GM13976 (cell line): ENCODE results near the gene MAP3K14.

Experiments used
- DNase-seq: peaks from one replicate; pipeline ENCODE4 v3.0.0; 2012; ENCODE audit warnings: low spot score
- in situ Hi-C: fragments of 300-500 bp; cut with MboI; formaldehyde crosslinking; loops from one replicate; pipeline ENCODE4 v1.12.0; 2022; ENCODE audit warnings: low sequenced_read_pairs, mixed read lengths, inconsistent platforms; ENCODE audit not compliant: unreplicated experiment
- TF ChIP-seq, protein P1 (sequence below): IDR thresholded peaks from 2 replicates; pipeline ENCODE4 v1.5.1; 2012; ENCODE audit warnings: borderline replicate concordance, mild to moderate bottlenecking; ENCODE audit not compliant: insufficient read depth; ENCODE audit errors: extremely low read depth, missing control alignments, control extremely low read depth

MAP3K14 gene

DNA sequence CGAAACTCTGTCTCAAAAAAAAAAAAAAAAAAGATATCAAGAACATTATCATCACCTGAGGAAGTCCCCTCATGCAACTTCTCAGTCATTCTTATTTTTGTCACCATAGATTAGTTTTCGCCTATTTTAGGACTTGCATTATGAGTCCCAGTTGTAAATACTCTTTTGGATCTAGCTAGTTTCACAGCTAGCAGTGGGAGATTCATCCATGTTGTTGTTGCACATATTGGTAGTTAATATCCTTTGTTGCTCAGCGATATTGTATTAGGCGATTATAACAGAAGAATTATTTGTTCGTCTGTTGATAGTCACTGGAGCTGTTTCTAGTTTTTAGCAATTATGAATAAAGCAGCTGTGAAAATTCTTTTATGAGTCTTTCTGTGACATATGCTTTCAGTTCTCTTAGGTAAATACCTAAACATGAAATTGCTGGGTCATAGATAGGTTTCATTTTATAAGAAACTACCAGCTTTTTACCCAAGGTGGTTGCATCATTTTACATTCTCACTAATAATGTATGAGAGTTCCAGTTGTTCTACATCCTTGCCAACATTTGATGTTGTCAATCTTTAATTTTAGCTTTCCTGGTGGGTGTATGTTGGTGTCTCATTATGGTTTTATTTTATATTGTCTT is 40.7 kb upstream of the MAP3K14 start:
- in situ Hi-C loops = no loop called here
- TF ChIP-seq, protein P1, sequence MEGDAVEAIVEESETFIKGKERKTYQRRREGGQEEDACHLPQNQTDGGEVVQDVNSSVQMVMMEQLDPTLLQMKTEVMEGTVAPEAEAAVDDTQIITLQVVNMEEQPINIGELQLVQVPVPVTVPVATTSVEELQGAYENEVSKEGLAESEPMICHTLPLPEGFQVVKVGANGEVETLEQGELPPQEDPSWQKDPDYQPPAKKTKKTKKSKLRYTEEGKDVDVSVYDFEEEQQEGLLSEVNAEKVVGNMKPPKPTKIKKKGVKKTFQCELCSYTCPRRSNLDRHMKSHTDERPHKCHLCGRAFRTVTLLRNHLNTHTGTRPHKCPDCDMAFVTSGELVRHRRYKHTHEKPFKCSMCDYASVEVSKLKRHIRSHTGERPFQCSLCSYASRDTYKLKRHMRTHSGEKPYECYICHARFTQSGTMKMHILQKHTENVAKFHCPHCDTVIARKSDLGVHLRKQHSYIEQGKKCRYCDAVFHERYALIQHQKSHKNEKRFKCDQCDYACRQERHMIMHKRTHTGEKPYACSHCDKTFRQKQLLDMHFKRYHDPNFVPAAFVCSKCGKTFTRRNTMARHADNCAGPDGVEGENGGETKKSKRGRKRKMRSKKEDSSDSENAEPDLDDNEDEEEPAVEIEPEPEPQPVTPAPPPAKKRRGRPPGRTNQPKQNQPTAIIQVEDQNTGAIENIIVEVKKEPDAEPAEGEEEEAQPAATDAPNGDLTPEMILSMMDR = no peak
- DNase-seq = no peak

GRCh38 chr17:45355087-45355486 is 38.3 kb upstream of the MAP3K14 start:
- TF ChIP-seq, protein P1 = no peak
- DNase-seq = no peak
- in situ Hi-C loops = no loop called here

GRCh38 chr17:45353043-45353442 is 36.2 kb upstream of the MAP3K14 start:
- TF ChIP-seq, protein P1 = no peak
- in situ Hi-C loops = no loop called here
- DNase-seq = peak; percentile 66

- in situ Hi-C loops = no loop called here
- DNase-seq = no peak
- TF ChIP-seq, protein P1 = no peak
These were observed 35.0 kb upstream of the MAP3K14 start for GRCh38 chr17:45351831-45352230.

DNA sequence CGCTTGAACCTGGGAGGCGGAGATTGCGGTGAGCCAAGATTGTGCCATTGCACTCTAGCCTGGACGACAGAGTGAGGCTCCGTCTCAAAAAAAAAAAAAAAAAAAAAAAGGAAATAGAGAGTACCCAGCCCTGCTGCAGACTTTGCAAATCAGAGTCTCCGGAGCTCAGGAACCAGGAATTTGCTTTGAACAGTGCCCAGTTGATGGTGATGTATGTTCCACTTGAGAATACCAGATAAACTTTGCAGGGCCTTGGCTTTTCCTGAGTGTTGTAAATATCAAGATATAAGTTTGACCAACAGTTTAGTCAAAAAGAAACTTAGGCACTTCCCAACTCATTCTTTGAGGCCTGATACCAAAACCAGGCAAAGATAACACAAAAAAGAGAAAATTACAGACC is 30.6 kb upstream of the MAP3K14 start:
- in situ Hi-C loops = no loop called here
- TF ChIP-seq, protein P1 = no peak
- no peak for DNase-seq

DNA sequence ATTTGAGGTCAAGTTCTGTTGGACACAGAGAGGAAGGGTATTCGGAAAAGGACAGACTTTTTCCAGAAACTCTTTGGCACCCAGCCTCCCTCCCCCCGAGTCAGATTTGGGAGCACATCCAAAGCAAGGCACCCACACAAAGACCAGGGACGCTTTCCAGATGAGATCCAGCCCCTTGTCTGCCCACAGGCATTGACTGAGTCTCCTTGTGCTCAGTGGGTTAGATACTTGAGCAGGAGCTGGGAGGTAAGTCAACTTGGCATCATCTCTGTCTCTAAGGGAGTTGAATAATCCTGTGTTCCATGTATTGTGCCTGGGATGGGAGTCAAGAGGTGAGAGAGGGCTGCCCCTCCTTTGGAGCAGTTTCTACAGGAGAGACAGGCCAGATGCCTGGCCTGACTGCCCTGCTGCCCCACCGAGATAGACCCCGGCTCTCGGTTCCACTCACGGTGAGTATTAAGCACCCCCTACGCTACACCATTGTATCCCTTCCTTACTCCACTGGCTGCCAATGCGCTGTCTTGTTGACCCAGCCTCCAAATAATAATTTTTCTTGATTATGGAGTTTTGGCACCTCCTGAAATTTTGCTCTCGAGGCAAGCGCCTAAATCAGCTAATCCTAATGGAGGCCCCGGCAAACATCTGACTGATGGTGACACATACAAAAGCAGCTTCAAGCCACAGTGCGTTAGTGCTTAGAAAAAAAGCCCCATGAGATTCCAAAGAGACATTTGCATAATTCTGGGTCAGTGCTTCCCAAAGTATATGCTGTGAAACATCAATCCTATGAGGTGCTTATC is 29.6 kb upstream of the MAP3K14 start:
- TF ChIP-seq, protein P1 = no peak

More for the DNA sequence above, 29.6 kb upstream of the MAP3K14 start:
- in situ Hi-C loops = no loop called here
- no peak for DNase-seq
